CD8-positive, alpha-beta memory T cell (primary cell): Measurements from ENCODE around the gene FBXO33. TPM values are rescaled to one million over a fixed set of nuclear protein-coding genes. Genes with fewer than 3 reads are reported as not detected.

Experiments used
- polyA plus RNA-seq: library from polyadenylated mRNA; unstranded; fragments of 300-500 nt; fragmentation: Illumina TruSeq; gene quantifications from one replicate; pipeline ENCODE4 v1.2.3, GENCODE V29; 2021
- total RNA-seq, 2 experiments: library from RNA; stranded (reverse); gene quantifications; one replicate each; pipeline ENCODE4 v1.2.3, GENCODE V29; 2021

Gene FBXO33
- total and polyA plus RNA-seq, 3 experiments from 2014 or later: 15.3 to 20.1 (median 19.4) TPM

Other genes starting within 250 kb of the FBXO33 start
- 10 to 100 TPM; 19.5 to 21.0 TPM for gene MIA2, start 198.5 kb downstream of the FBXO33 start, total RNA-seq
- 27.8 TPM for gene MIA2, start 198.5 kb downstream of the FBXO33 start, polyA plus RNA-seq